Measurements from ENCODE around the gene FAM107B. TPM values are rescaled to one million over a fixed set of nuclear protein-coding genes. Genes with fewer than 3 reads are reported as not detected.

Gene FAM107B
- total RNA-seq, 4 donors from 2014 or later = 19.5 to 35.2 (median 25.6) TPM

GRCh38 chr10:14586901-14587300 is 187.8 kb downstream of the FAM107B start:
- H3K27me3 ChIP-seq = no peaks in the 10 kb centered on the region
- H3K36me3 ChIP-seq = no peaks in the 10 kb centered on the region
- peaks cover 10% of the 10 kb centered on the region for H3K4me1 ChIP-seq
- H3K4me3 ChIP-seq = no peak overlapping the region
- H3K27ac ChIP-seq = no peak overlapping the region
- DNase-seq (ENCODE audit: low spot score in 2 of 2) = no peak
- WGBS = 85% methylated on average over 6 of the region's 6 CpGs
- no peaks in the 10 kb centered on the region for H3K9me3 ChIP-seq
- TF ChIP-seq POLR2AphosphoS5 (IDR thresholded peaks at IDR 0.05) (no peak), POLR2A (IDR thresholded peaks at IDR 0.05) (no peak), CTCF (IDR thresholded peaks at IDR 0.05) (no peak), EP300 (IDR thresholded peaks at IDR 0.05) (no peak)

- H3K4me1 ChIP-seq = peaks cover 10% of the 10 kb centered on the region
- no peaks in the 10 kb centered on the region for H3K27me3 ChIP-seq
- TF ChIP-seq POLR2A (IDR thresholded peaks at IDR 0.05) (no peak), EP300 (IDR thresholded peaks at IDR 0.05) (no peak), POLR2AphosphoS5 (IDR thresholded peaks at IDR 0.05) (no peak), CTCF (IDR thresholded peaks at IDR 0.05) (no peak)
- H3K27ac ChIP-seq = no peak overlapping the region
- DNase-seq (ENCODE audit: low spot score in 2 of 2) = no peak
- H3K9me3 ChIP-seq = no peaks in the 10 kb centered on the region
- no peaks in the 10 kb centered on the region for H3K36me3 ChIP-seq
- H3K4me3 ChIP-seq = no peak overlapping the region
- WGBS = 84% methylated on average over 13 of the region's 15 CpGs
Measured at GRCh38 chr10:14585287-14586193, 189.2 kb downstream of the FAM107B start.

GRCh38 chr10:14584661-14585060 is 190.0 kb downstream of the FAM107B start:
- DNase-seq (ENCODE audit: low spot score in 2 of 2) = no peak
- H3K36me3 ChIP-seq = no peaks in the 10 kb centered on the region
- WGBS = 89% methylated on average over 3 of the region's 3 CpGs
- peaks cover 10% of the 10 kb centered on the region for H3K4me1 ChIP-seq
- H3K9me3 ChIP-seq = no peaks in the 10 kb centered on the region
- H3K27ac ChIP-seq = no peak overlapping the region
- no peaks in the 10 kb centered on the region for H3K27me3 ChIP-seq
- TF ChIP-seq EP300 (IDR thresholded peaks at IDR 0.05) (no peak), POLR2A (IDR thresholded peaks at IDR 0.05) (no peak), POLR2AphosphoS5 (IDR thresholded peaks at IDR 0.05) (no peak), CTCF (IDR thresholded peaks at IDR 0.05) (no peak)
- H3K4me3 ChIP-seq = no peak overlapping the region

- TF ChIP-seq CTCF (IDR thresholded peaks at IDR 0.05) (no peak), POLR2A (IDR thresholded peaks at IDR 0.05) (no peak), POLR2AphosphoS5 (IDR thresholded peaks at IDR 0.05) (no peak), EP300 (IDR thresholded peaks at IDR 0.05) (no peak)
- Histone ChIP-seq H3K36me3 (no peaks in the 10 kb centered on the region), H3K27me3 (no peaks in the 10 kb centered on the region), H3K4me1 (peaks cover 10% of the 10 kb centered on the region), H3K4me3 (no peak overlapping the region), H3K27ac (no peak overlapping the region), H3K9me3 (no peaks in the 10 kb centered on the region)
- 89% methylated on average over 4 of the region's 4 CpGs for WGBS
- no peak for DNase-seq (ENCODE audit: low spot score in 2 of 2)
Measured at GRCh38 chr10:14583967-14584366, 190.7 kb downstream of the FAM107B start.

GRCh38 chr10:14583252-14583651 is 191.4 kb downstream of the FAM107B start:
- no peak for DNase-seq (ENCODE audit: low spot score in 2 of 2)
- no peak overlapping the region for H3K4me3 ChIP-seq
- WGBS = 91% methylated on average over 11 of the region's 11 CpGs

More at GRCh38 chr10:14583252-14583651, 191.4 kb downstream of the FAM107B start:
- Histone ChIP-seq H3K4me1 (peaks cover 12% of the 10 kb centered on the region), H3K9me3 (no peaks in the 10 kb centered on the region), H3K27me3 (no peaks in the 10 kb centered on the region), H3K27ac (no peak overlapping the region), H3K36me3 (no peaks in the 10 kb centered on the region)
- no peak for TF ChIP-seq CTCF (IDR thresholded peaks at IDR 0.05)
- no peak for TF ChIP-seq EP300 (IDR thresholded peaks at IDR 0.05)
- no peak for TF ChIP-seq POLR2A (IDR thresholded peaks at IDR 0.05)
- no peak for TF ChIP-seq POLR2AphosphoS5 (IDR thresholded peaks at IDR 0.05)

Data from suprapubic skin (tissue), 4 donors.